BLaER1 treated with 17β-estradiol and CSF1 and Interleukin-3, amounts not matched to agents 10 nM and 100 nM (cell line): Measurements from ENCODE around the gene TPK1.

Experiments
- H3K27ac ChIP-seq, 11 experiments: shearing (Covaris generic); formaldehyde crosslinking; 2 replicates each; pipeline ENCODE4 v1.8.1; 2022
- H3K27me3 ChIP-seq, 11 experiments: shearing (Covaris generic); formaldehyde crosslinking; 2 replicates each; pipeline ENCODE4 v1.8.1; 2022
- H3K36me3 ChIP-seq, 11 experiments: shearing (Covaris generic); formaldehyde crosslinking; 2 replicates each; pipeline ENCODE4 v1.8.1; 2022
- H3K4me1 ChIP-seq, 10 experiments: shearing (Covaris generic); formaldehyde crosslinking; 2 replicates each; pipeline ENCODE4 v1.8.1; 2022
- H3K4me2 ChIP-seq, 11 experiments: shearing (Covaris generic); formaldehyde crosslinking; 2 replicates each; pipeline ENCODE4 v1.8.1; 2022
- H3K4me3 ChIP-seq, 10 experiments: shearing (Covaris generic); formaldehyde crosslinking; 2 replicates each; pipeline ENCODE4 v1.8.1; 2022
- H3K9ac ChIP-seq, 11 experiments: shearing (Covaris generic); formaldehyde crosslinking; 2 replicates each; pipeline ENCODE4 v1.8.1; 2022
- H3K9me3 ChIP-seq, 11 experiments: shearing (Covaris generic); formaldehyde crosslinking; replicated peaks in 1 of 11; 2 replicates each; pipeline ENCODE4 v1.8.1; 2022
- H4K20me1 ChIP-seq, 11 experiments: shearing (Covaris generic); formaldehyde crosslinking; 2 replicates each; pipeline ENCODE4 v1.8.1; 2022
- Cebpa-rat ChIP-seq, 11 experiments: shearing (Covaris generic); IDR thresholded peaks; 2 replicates each; pipeline ENCODE4 v1.8.1; 2022

The TPK1 gene

GRCh38 chr7:144747936-144748335 is 87.9 kb downstream of the TPK1 start:
- H3K27ac ChIP-seq, result no peak overlapping the region
- H3K9ac ChIP-seq, result no peak overlapping the region
- H3K36me3 ChIP-seq, result peaks cover 0 to 8% (median 0%) of the 10 kb centered on the region in 11 experiments; a peak in 2 of 22 replicates
- no peaks in the 10 kb centered on the region for H3K4me1 ChIP-seq
- no peaks in the 10 kb centered on the region; a peak in 1 of 22 replicates for H4K20me1 ChIP-seq
- peaks cover 0 to 9% (median 0%) of the 10 kb centered on the region in 11 experiments; a peak in 3 of 22 replicates for H3K9me3 ChIP-seq
- TF ChIP-seq Cebpa-rat (IDR thresholded peaks at IDR 0.05), result no peak
- H3K27me3 ChIP-seq, result no peaks in the 10 kb centered on the region
- H3K4me3 ChIP-seq, result no peak overlapping the region
- H3K4me2 ChIP-seq, result no peak overlapping the region

- no peak overlapping the region for H3K27ac ChIP-seq
- peaks cover 0 to 5% (median 0%) of the 10 kb centered on the region in 11 experiments; a peak in 2 of 22 replicates for H3K9me3 ChIP-seq
- H3K27me3 ChIP-seq, result no peaks in the 10 kb centered on the region
- no peak overlapping the region for H3K4me3 ChIP-seq
- peaks cover 0 to 4% (median 0%) of the 10 kb centered on the region in 10 experiments; a peak in 1 of 20 replicates for H3K4me1 ChIP-seq
- TF ChIP-seq Cebpa-rat (IDR thresholded peaks at IDR 0.05), result no peak
- H3K9ac ChIP-seq, result no peak overlapping the region
- peaks cover 0 to 6% (median 0%) of the 10 kb centered on the region in 11 experiments; a peak in 2 of 22 replicates for H3K36me3 ChIP-seq
- H4K20me1 ChIP-seq, result no peaks in the 10 kb centered on the region; a peak in 1 of 22 replicates
- no peak overlapping the region for H3K4me2 ChIP-seq
Observed at GRCh38 chr7:144738708-144739314, 97.0 kb downstream of the TPK1 start.

GRCh38 chr7:144738146-144738545 is 97.7 kb downstream of the TPK1 start:
- no peak overlapping the region for H3K9ac ChIP-seq
- no peak overlapping the region for H3K27ac ChIP-seq
- H3K4me3 ChIP-seq, result no peak overlapping the region
- H3K9me3 ChIP-seq, result no peaks in the 10 kb centered on the region
- H3K27me3 ChIP-seq, result no peaks in the 10 kb centered on the region
- no peak; a peak in 1 of 22 replicates for TF ChIP-seq Cebpa-rat (IDR thresholded peaks at IDR 0.05)
- H3K4me1 ChIP-seq, result peaks cover 0 to 4% (median 0%) of the 10 kb centered on the region in 10 experiments; a peak in 1 of 20 replicates
- H3K36me3 ChIP-seq, result no peaks in the 10 kb centered on the region
- no peaks in the 10 kb centered on the region for H4K20me1 ChIP-seq
- no peak overlapping the region for H3K4me2 ChIP-seq

GRCh38 chr7:144736880-144737493 is 98.9 kb downstream of the TPK1 start:
- no peak overlapping the region for H3K9ac ChIP-seq
- no peaks in the 10 kb centered on the region for H4K20me1 ChIP-seq
- H3K36me3 ChIP-seq, result no peaks in the 10 kb centered on the region

GRCh38 chr7:144735505-144736276 is 100.2 kb downstream of the TPK1 start:
- no peak for TF ChIP-seq Cebpa-rat (IDR thresholded peaks at IDR 0.05)
- H3K4me2 ChIP-seq, result no peak overlapping the region

More at GRCh38 chr7:144736880-144737493, 98.9 kb downstream of the TPK1 start:
- Histone ChIP-seq H3K4me1 (peaks cover 0 to 4% (median 0%) of the 10 kb centered on the region in 10 experiments; a peak in 1 of 20 replicates), H3K9me3 (no peaks in the 10 kb centered on the region), H3K27me3 (no peaks in the 10 kb centered on the region), H3K4me3 (no peak overlapping the region), H3K4me2 (no peak overlapping the region), H3K27ac (no peak overlapping the region)
- no peak for TF ChIP-seq Cebpa-rat (IDR thresholded peaks at IDR 0.05)

GRCh38 chr7:144731661-144732351 is 104.0 kb downstream of the TPK1 start:
- H3K4me1 ChIP-seq, result no peaks in the 10 kb centered on the region
- no peaks in the 10 kb centered on the region for H3K27me3 ChIP-seq
- peaks cover 0 to 4% (median 0%) of the 10 kb centered on the region in 11 experiments; a peak in 2 of 22 replicates for H3K36me3 ChIP-seq
- no peak overlapping the region for H3K4me2 ChIP-seq
- TF ChIP-seq Cebpa-rat (IDR thresholded peaks at IDR 0.05), result no peak
- H3K4me3 ChIP-seq, result no peak overlapping the region
- H3K9me3 ChIP-seq, result 0 out of 22 replicates have a peak, but pooled peaks cover 0 to 7% (median 0%) of the 10 kb centered on the region in 11 experiments
- H3K9ac ChIP-seq, result no peak overlapping the region
- no peak overlapping the region for H3K27ac ChIP-seq
- H4K20me1 ChIP-seq, result no peaks in the 10 kb centered on the region

More at GRCh38 chr7:144735505-144736276, 100.2 kb downstream of the TPK1 start:
- H3K27ac ChIP-seq, result no peak overlapping the region
- H4K20me1 ChIP-seq, result no peaks in the 10 kb centered on the region
- no peaks in the 10 kb centered on the region for H3K9me3 ChIP-seq
- H3K4me3 ChIP-seq, result no peak overlapping the region
- peaks cover 0 to 4% (median 0%) of the 10 kb centered on the region in 11 experiments; a peak in 1 of 22 replicates for H3K36me3 ChIP-seq
- H3K4me1 ChIP-seq, result peaks cover 0 to 4% (median 0%) of the 10 kb centered on the region in 10 experiments; a peak in 1 of 20 replicates
- no peak overlapping the region for H3K9ac ChIP-seq
- H3K27me3 ChIP-seq, result no peaks in the 10 kb centered on the region

- Histone ChIP-seq H3K36me3 (peaks cover 0 to 4% (median 0%) of the 10 kb centered on the region in 11 experiments; a peak in 2 of 22 replicates), H4K20me1 (no peaks in the 10 kb centered on the region), H3K27ac (no peak overlapping the region), H3K9me3 (0 out of 22 replicates have a peak, but pooled peaks cover 0 to 7% (median 0%) of the 10 kb centered on the region in 11 experiments), H3K9ac (no peak overlapping the region), H3K4me3 (no peak overlapping the region), H3K4me1 (no peaks in the 10 kb centered on the region), H3K27me3 (no peaks in the 10 kb centered on the region), H3K4me2 (no peak overlapping the region)
- no peak for TF ChIP-seq Cebpa-rat (IDR thresholded peaks at IDR 0.05)
Observed at GRCh38 chr7:144730224-144730623, 105.6 kb downstream of the TPK1 start.

- H4K20me1 ChIP-seq, result no peaks in the 10 kb centered on the region
- no peak overlapping the region for H3K4me3 ChIP-seq
- H3K36me3 ChIP-seq, result peaks cover 0 to 4% (median 0%) of the 10 kb centered on the region in 11 experiments; a peak in 2 of 22 replicates
- 0 out of 22 replicates have a peak, but pooled peaks cover 0 to 7% (median 0%) of the 10 kb centered on the region in 11 experiments for H3K9me3 ChIP-seq
- H3K27me3 ChIP-seq, result no peaks in the 10 kb centered on the region
- no peak overlapping the region for H3K27ac ChIP-seq
- H3K4me1 ChIP-seq, result no peaks in the 10 kb centered on the region
- H3K9ac ChIP-seq, result no peak overlapping the region
- H3K4me2 ChIP-seq, result no peak overlapping the region
- no peak for TF ChIP-seq Cebpa-rat (IDR thresholded peaks at IDR 0.05)
Observed at GRCh38 chr7:144729226-144729625, 106.6 kb downstream of the TPK1 start.
